ENCODE results near the gene ITIH2. TPM values are rescaled to one million over a fixed set of nuclear protein-coding genes. Genes with fewer than 3 reads are reported as not detected.

Gene ITIH2
- total and polyA plus RNA-seq, 2 of the 8 experiments (the other 6 are each of a cell fraction or from before 2014, with no cell fraction given): not detected

DNA sequence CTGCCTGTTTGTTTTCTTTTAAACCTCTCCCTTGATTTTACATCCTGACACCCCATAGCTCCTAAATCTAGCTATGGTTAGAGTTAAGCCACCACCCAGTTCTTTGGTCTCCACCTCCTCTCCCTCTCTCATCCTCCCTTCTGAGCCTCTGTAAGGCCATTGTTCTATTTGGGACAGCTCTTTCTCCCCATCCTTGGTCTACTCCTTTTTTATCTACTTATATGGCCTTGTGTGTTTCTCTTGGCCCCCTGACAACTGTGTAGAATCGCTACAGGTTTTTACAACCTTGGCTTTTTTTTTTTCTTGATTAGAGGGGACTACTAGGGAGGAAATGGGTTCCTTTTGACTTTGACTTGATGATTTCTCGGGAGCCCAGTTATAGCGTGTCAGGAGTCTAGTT is 33.0 kb upstream of the ITIH2 start:
- Histone ChIP-seq H4K8ac (ENCODE audit: extremely low read depth, insufficient read depth, low read length) (no peak overlapping the region), H3K4ac (replicated peaks; ENCODE audit: insufficient read length, low read depth, low read length) (no peak overlapping the region), H3K27ac (ENCODE audit: low read depth, low read length) (no peak overlapping the region), H3K36me3 (ENCODE audit: control insufficient read depth in 2 of 4, insufficient read depth in 4 of 4, low read length in 3 of 4) (no peaks in the 10 kb centered on the region), H2BK15ac (ENCODE audit: low read length) (no peak overlapping the region), H3K27me3 (replicated peaks in 1 of 4; ENCODE audit: control insufficient read depth in 3 of 4, extremely low read depth in 1 of 4, insufficient read depth in 3 of 4, low read length in 3 of 4) (peaks cover 0 to 16% (median 11%) of the 10 kb centered on the region in 4 experiments; a peak in 6 of 7 replicates), H3K56ac (replicated peaks; ENCODE audit: insufficient read length, low read depth, low read length) (no peak overlapping the region), H3K9ac (replicated peaks in 1 of 4; ENCODE audit: extremely low read depth in 1 of 4, low read depth in 3 of 4, low read length in 3 of 4) (no peak overlapping the region), H2BK5ac (ENCODE audit: low read depth, low read length) (no peak overlapping the region), H2BK120ac (replicated peaks; ENCODE audit: low read depth, low read length) (no peak overlapping the region), H2BK20ac (ENCODE audit: low read length) (no peak overlapping the region), H3K4me1 (replicated peaks in 1 of 4; ENCODE audit: control insufficient read depth in 3 of 4, insufficient read depth in 4 of 4, low read length in 3 of 4) (peaks cover 0 to 2% (median 0%) of the 10 kb centered on the region in 4 experiments; a peak in 2 of 7 replicates), H3K4me2 (ENCODE audit: insufficient read depth in 1 of 2, low read depth in 2 of 2, low read length in 2 of 2) (no peak overlapping the region), H4K91ac (replicated peaks; ENCODE audit: insufficient read length, low read length) (no peak overlapping the region), H2AK5ac (ENCODE audit: low read depth, low read length) (no peak overlapping the region), H3K14ac (ENCODE audit: insufficient read length) (no peak overlapping the region), H3K23me2 (ENCODE audit: low read depth, low read length) (peaks cover 7% of the 10 kb centered on the region; the same call in 1 of the 2 replicates), H4K5ac (ENCODE audit: insufficient read length, low read depth, low read length) (no peak overlapping the region), H3K4me3 (ENCODE audit: extremely low read depth in 1 of 4, insufficient read depth in 2 of 4, low read depth in 3 of 4, low read length in 4 of 4) (no peak overlapping the region), H2AFZ (ENCODE audit: low read length) (no peak overlapping the region), H3K18ac (ENCODE audit: extremely low read depth, low read length) (no peak overlapping the region), H2BK12ac (ENCODE audit: low read depth, low read length) (no peak overlapping the region), H3K79me2 (ENCODE audit: control insufficient read depth in 1 of 2, insufficient read depth in 2 of 2, low read length in 2 of 2) (no peaks in the 10 kb centered on the region), H3K23ac (ENCODE audit: insufficient read length) (no peak overlapping the region), H3K79me1 (ENCODE audit: low read depth, low read length) (no peaks in the 10 kb centered on the region), H4K20me1 (replicated peaks in 1 of 2; ENCODE audit: control insufficient read depth in 1 of 2, insufficient read depth in 2 of 2, low read length in 2 of 2) (no peaks in the 10 kb centered on the region), H3K9me3 (ENCODE audit: insufficient read depth in 2 of 2, low read depth in 1 of 2, low read length in 1 of 2) (no peaks in the 10 kb centered on the region)
- FAIRE-seq (no peak), DNase-seq (ENCODE audit: low read depth in 1 of 2, low spot score in 2 of 2) (no peak)
- POLR2A ChIA-PET (ENCODE audit: partially characterized antibody): interaction anchor here (0.9 to 1.3 kb wide), 2 partner anchors 15 to 29 kb away, joined by 3 read pairs; no protein-coding TSS in a partner anchor
- CTCF ChIA-PET (ENCODE audit: partially characterized antibody): interaction anchor here (1.1 to 3.0 kb wide), 3 partner anchors 14 to 145 kb away, joined by 3 to 20 read pairs (median 3); no protein-coding TSS in a partner anchor
- WGBS, 2 experiments (ENCODE audit: extremely low coverage in 1 of 2, insufficient coverage in 1 of 2, insufficient read length in 1 of 2, insufficient replicate concordance in 2 of 2, low coverage in 1 of 2, low lambda C conversion rate in 2 of 2, missing lambda C conversion rate in 1 of 2): 90% methylated on average over 3 of the region's 3 CpGs; no CpG with 5 or more reads in 1 of the 2 experiments
- TF ChIP-seq FOSL1 (IDR thresholded peaks at IDR 0.05; ENCODE audit: insufficient read depth, low read depth, low read length): no peak
- no peak for TF ChIP-seq NRF1 (IDR thresholded peaks at IDR 0.05; ENCODE audit: low read depth, low read length)
- TF ChIP-seq SAP30 (IDR thresholded peaks at IDR 0.05; ENCODE audit: insufficient read depth, insufficient replicate concordance, low read length): no peak
- TF ChIP-seq GTF2F1 (IDR thresholded peaks at IDR 0.05; ENCODE audit: borderline replicate concordance, low read depth, low read length): no peak
- no peak for TF ChIP-seq SUZ12 (IDR thresholded peaks at IDR 0.05; ENCODE audit: low read length)
- no peak for TF ChIP-seq EZH2 (IDR thresholded peaks at IDR 0.05; ENCODE audit: low read depth, low read length, severe bottlenecking)
- no peak for TF ChIP-seq CBX5 (IDR thresholded peaks at IDR 0.05; ENCODE audit: low read depth, low read length)
- TF ChIP-seq CTBP2 (IDR thresholded peaks at IDR 0.05; ENCODE audit: borderline replicate concordance, insufficient read depth, insufficient read length, low read length): no peak
- TF ChIP-seq JUND (IDR thresholded peaks at IDR 0.05; ENCODE audit: low read length): no peak
- no peak for TF ChIP-seq EGR1 (IDR thresholded peaks at IDR 0.05; ENCODE audit: borderline replicate concordance, low read depth, low read length)

All from H1 (cell line).